Mesendoderm (in vitro differentiated cells): ENCODE measurements around the gene CCDC66.

Source experiments
- DNase-seq: peaks from one replicate; pipeline ENCODE4 v3.0.0; 2013
- H2AK5ac ChIP-seq: 2 replicates; pipeline ENCODE4 v1.6.1; 2013; ENCODE audit warnings: low read length, inconsistent platforms
- H2BK120ac ChIP-seq: 2 replicates; pipeline ENCODE4 v1.6.1; 2013; ENCODE audit warnings: low read depth, mild to moderate bottlenecking, low read length, moderate library complexity, mixed read lengths
- H2BK15ac ChIP-seq: replicated peaks from 2 replicates; pipeline ENCODE4 v1.6.1; 2013; ENCODE audit warnings: low read depth, mild to moderate bottlenecking, moderate library complexity
- H2BK5ac ChIP-seq: 2 replicates; pipeline ENCODE4 v1.6.1; 2013; ENCODE audit warnings: low read length, inconsistent platforms
- H3K18ac ChIP-seq: 2 replicates; pipeline ENCODE4 v1.6.1; 2013; ENCODE audit warnings: mild to moderate bottlenecking, low read length, mixed read lengths
- H3K23ac ChIP-seq: one replicate; pipeline ENCODE4 v1.6.1; 2013; ENCODE audit warnings: low read length
- H3K27ac ChIP-seq: 2 replicates; pipeline ENCODE4 v1.5.1; 2013; ENCODE audit warnings: low read depth, mild to moderate bottlenecking, inconsistent platforms, low read length, moderate library complexity
- H3K27me3 ChIP-seq: 2 replicates; pipeline ENCODE4 v1.6.1; 2013; ENCODE audit warnings: low read length, control low read depth, mild to moderate bottlenecking, inconsistent platforms; ENCODE audit not compliant: insufficient read depth, poor library complexity
- H3K36me3 ChIP-seq: 2 replicates; pipeline ENCODE4 v1.6.1; 2013; ENCODE audit warnings: low read length, inconsistent platforms; ENCODE audit not compliant: control insufficient read depth, insufficient read depth
- H3K4ac ChIP-seq: one replicate; pipeline ENCODE4 v1.6.1; 2013; ENCODE audit warnings: low read depth, mild to moderate bottlenecking, low read length, moderate library complexity
- H3K4me1 ChIP-seq: 2 replicates; pipeline ENCODE4 v1.6.1; 2013; ENCODE audit warnings: low read depth, low read length, inconsistent platforms; ENCODE audit not compliant: control insufficient read depth
- H3K4me2 ChIP-seq: 2 replicates; pipeline ENCODE4 v1.6.1; 2013; ENCODE audit warnings: low read length
- H3K4me3 ChIP-seq: 2 replicates; pipeline ENCODE4 v1.5.1; 2013; ENCODE audit warnings: mild to moderate bottlenecking, low read length
- H3K56ac ChIP-seq: one replicate; pipeline ENCODE4 v1.6.1; 2013; ENCODE audit warnings: low read length
- H3K79me1 ChIP-seq: 2 replicates; pipeline ENCODE4 v1.6.1; 2013; ENCODE audit warnings: low read length, inconsistent platforms
- H3K79me2 ChIP-seq: 2 replicates; pipeline ENCODE4 v1.6.1; 2013; ENCODE audit warnings: mild to moderate bottlenecking, low read length; ENCODE audit not compliant: control insufficient read depth, insufficient read depth
- H3K9ac ChIP-seq: 2 replicates; pipeline ENCODE4 v1.6.1; 2013; ENCODE audit warnings: low read length, inconsistent platforms
- H4K5ac ChIP-seq: one replicate; pipeline ENCODE4 v1.6.1; 2013; ENCODE audit warnings: low read length
- H4K8ac ChIP-seq: one replicate; pipeline ENCODE4 v1.6.1; 2013; ENCODE audit warnings: low read depth, mild to moderate bottlenecking, control low read depth, low read length, moderate library complexity
- WGBS: extraction: QIAGEN DNeasy Blood & Tissue Kit; methylation state at CpG from one replicate; pipeline ENCODE4 v1.1.7; 2013; ENCODE audit warnings: low lambda C conversion rate, missing lambda C conversion rate; ENCODE audit not compliant: insufficient coverage; ENCODE audit errors: extremely low coverage; 5-methylcytosine and 5-hydroxymethylcytosine counted together

Gene CCDC66

DNA sequence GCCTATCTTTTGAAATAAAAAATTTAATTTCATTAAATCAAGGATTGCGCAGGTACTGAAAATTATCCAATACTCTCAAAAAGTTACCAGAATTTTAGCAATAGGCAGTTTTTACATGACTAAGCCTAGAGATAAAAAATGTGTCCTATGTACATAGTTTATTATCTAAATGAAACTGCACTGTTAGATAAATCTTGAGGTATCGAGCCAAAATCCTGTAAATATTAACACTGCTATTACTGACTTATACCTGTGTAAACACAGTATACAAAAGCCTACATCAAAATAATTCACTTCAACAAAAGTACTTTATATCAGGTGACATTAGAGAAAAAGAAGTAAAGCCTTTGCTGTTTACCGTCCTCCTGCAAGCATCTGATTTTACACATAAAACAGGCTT lies 65.4 kb downstream of the CCDC66 start:
- no peaks in the 10 kb centered on the region for H3K79me1 ChIP-seq
- no peak for DNase-seq
- no peak overlapping the region for H3K18ac ChIP-seq
- H2AK5ac ChIP-seq: no peak overlapping the region
- peaks cover 4% of the 10 kb centered on the region for H3K36me3 ChIP-seq
- no peak overlapping the region for H3K23ac ChIP-seq
- no peak overlapping the region for H3K4ac ChIP-seq
- no peak overlapping the region for H2BK120ac ChIP-seq
- no peak overlapping the region for H4K5ac ChIP-seq
- no peak overlapping the region for H3K4me2 ChIP-seq
- no peak overlapping the region for H3K4me3 ChIP-seq
- no peak overlapping the region for H3K9ac ChIP-seq
- H3K27me3 ChIP-seq: no peaks in the 10 kb centered on the region
- WGBS: no CpG with 5 or more reads among the region's 3 CpGs
- H3K27ac ChIP-seq: no peak overlapping the region
- H3K79me2 ChIP-seq: no peaks in the 10 kb centered on the region
- no peaks in the 10 kb centered on the region for H3K4me1 ChIP-seq
- no peak overlapping the region for H3K56ac ChIP-seq
- H2BK15ac ChIP-seq: no peak overlapping the region
- no peak overlapping the region for H2BK5ac ChIP-seq
- no peak overlapping the region for H4K8ac ChIP-seq

DNA sequence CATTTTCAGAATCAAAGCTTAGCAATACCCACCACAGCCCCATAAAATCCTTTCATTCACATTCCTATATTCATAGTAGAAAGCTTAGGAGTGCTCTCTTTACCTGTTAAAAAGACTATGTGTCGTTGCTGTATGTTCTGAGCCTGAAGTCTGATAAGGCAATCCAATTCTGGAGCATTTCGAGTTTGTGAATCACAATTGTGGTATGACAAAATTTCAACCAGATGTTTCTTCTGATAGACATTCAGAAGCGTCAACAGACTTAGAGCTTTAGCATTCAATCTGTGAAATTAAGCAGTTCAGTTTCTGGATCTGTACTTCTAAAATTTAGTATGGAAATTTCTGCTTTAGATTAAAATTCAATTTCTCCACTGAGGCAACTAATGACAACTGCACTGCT lies 67.8 kb downstream of the CCDC66 start:
- Histone ChIP-seq H3K18ac (no peak overlapping the region), H3K79me1 (no peaks in the 10 kb centered on the region), H3K23ac (no peak overlapping the region), H3K4ac (no peak overlapping the region), H3K9ac (no peak overlapping the region), H2BK5ac (no peak overlapping the region), H3K4me2 (no peak overlapping the region), H4K5ac (no peak overlapping the region), H3K4me1 (no peaks in the 10 kb centered on the region), H3K27me3 (no peaks in the 10 kb centered on the region), H2BK15ac (no peak overlapping the region), H3K79me2 (no peaks in the 10 kb centered on the region), H4K8ac (no peak overlapping the region), H3K27ac (no peak overlapping the region), H3K36me3 (peaks cover 3% of the 10 kb centered on the region), H2BK120ac (no peak overlapping the region), H2AK5ac (no peak overlapping the region), H3K4me3 (no peak overlapping the region), H3K56ac (no peak overlapping the region)
- no CpG with 5 or more reads among the region's 3 CpGs for WGBS
- no peak for DNase-seq

DNA sequence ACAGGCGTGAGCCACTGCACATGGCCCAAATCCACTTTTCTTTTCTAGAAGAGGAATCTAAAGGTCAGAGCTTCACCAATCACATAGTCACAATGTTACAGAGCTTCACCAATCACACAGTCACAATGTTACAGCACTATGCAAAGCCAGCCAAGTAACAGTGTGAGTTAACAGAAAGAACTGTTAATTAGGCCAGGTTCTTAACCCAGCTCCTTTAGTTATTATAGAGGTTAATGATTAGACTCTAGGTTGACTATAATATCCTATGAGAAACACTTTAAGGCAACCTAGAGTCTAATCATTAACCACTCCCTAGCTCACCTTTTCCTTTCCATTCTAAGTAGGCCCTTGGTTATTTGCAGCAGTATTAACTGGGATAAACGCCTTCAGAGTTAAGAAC lies 72.1 kb downstream of the CCDC66 start:
- H3K18ac ChIP-seq: no peak overlapping the region
- H4K5ac ChIP-seq: no peak overlapping the region
- no peak overlapping the region for H3K4me2 ChIP-seq
- H3K79me2 ChIP-seq: no peaks in the 10 kb centered on the region
- H3K4me1 ChIP-seq: no peaks in the 10 kb centered on the region
- no CpG with 5 or more reads among the region's 2 CpGs for WGBS
- H2BK15ac ChIP-seq: no peak overlapping the region
- no peak overlapping the region for H2BK5ac ChIP-seq
- no peak overlapping the region for H3K4me3 ChIP-seq
- no peak overlapping the region for H2AK5ac ChIP-seq
- DNase-seq: no peak
- no peak overlapping the region for H4K8ac ChIP-seq
- H3K56ac ChIP-seq: no peak overlapping the region
- no peaks in the 10 kb centered on the region for H3K79me1 ChIP-seq
- no peak overlapping the region for H3K27ac ChIP-seq
- no peaks in the 10 kb centered on the region for H3K27me3 ChIP-seq
- no peak overlapping the region for H3K23ac ChIP-seq
- H3K36me3 ChIP-seq: peaks cover 4% of the 10 kb centered on the region
- H3K9ac ChIP-seq: no peak overlapping the region
- H2BK120ac ChIP-seq: no peak overlapping the region
- H3K4ac ChIP-seq: no peak overlapping the region

DNA sequence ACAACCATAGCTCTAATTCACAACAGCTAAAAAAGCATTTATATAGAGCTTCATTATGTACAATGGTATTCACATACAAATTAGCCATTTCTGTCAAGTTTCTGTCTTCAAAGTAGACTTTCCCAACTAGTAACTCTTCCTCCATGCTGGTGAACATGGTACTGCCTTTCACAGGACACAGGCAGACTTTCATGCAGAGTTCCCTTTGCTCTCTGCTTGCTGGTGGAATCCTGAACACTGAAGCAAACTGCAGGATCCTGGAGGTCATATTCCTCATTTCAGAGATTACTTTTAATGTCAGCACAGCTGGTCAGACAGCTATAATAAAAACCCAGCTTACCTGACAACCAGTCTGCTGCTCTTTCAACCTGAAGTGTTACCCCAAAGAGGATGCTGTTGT lies 72.5 kb downstream of the CCDC66 start:
- Histone ChIP-seq H3K18ac (no peak overlapping the region), H2BK120ac (no peak overlapping the region), H3K36me3 (peaks cover 4% of the 10 kb centered on the region), H3K79me2 (no peaks in the 10 kb centered on the region), H3K4ac (no peak overlapping the region), H3K9ac (no peak overlapping the region), H4K5ac (no peak overlapping the region), H3K27ac (no peak overlapping the region), H3K4me3 (no peak overlapping the region), H3K56ac (no peak overlapping the region), H2BK5ac (no peak overlapping the region), H3K4me1 (no peaks in the 10 kb centered on the region), H2BK15ac (no peak overlapping the region), H3K27me3 (no peaks in the 10 kb centered on the region), H4K8ac (no peak overlapping the region), H3K23ac (no peak overlapping the region), H3K4me2 (no peak overlapping the region), H3K79me1 (no peaks in the 10 kb centered on the region), H2AK5ac (no peak overlapping the region)
- DNase-seq: no peak

DNA sequence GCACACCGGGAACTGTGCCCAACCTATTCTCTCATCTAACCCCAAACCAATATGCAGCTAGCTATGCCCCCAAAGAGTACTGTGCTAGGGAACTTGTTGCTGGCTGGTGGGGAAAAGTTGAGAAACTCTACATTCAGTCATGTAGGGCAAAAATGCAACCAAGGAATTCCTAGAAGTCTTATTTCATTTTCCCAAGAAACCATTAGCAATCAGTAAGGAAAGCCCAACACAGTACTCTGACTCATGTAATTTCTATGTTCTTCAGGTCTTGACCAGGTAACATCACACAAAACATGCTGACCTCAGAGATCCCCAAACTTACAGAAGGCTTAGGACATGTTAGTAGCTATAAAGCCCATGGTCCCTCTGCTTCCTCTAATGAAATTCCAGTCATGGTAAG lies 74.0 kb downstream of the CCDC66 start:
- DNase-seq: no peak
- Histone ChIP-seq H3K4me2 (no peak overlapping the region), H3K79me1 (no peaks in the 10 kb centered on the region), H3K23ac (no peak overlapping the region), H2BK5ac (no peak overlapping the region), H3K27ac (no peak overlapping the region), H3K36me3 (peaks cover 4% of the 10 kb centered on the region), H3K4ac (no peak overlapping the region), H3K79me2 (no peaks in the 10 kb centered on the region), H3K56ac (no peak overlapping the region), H3K27me3 (no peaks in the 10 kb centered on the region), H3K18ac (no peak overlapping the region), H2BK15ac (no peak overlapping the region), H3K4me3 (no peak overlapping the region), H3K9ac (no peak overlapping the region), H4K8ac (no peak overlapping the region), H2AK5ac (no peak overlapping the region), H3K4me1 (no peaks in the 10 kb centered on the region), H2BK120ac (no peak overlapping the region), H4K5ac (no peak overlapping the region)
- no CpG with 5 or more reads among the region's 1 CpG for WGBS

DNA sequence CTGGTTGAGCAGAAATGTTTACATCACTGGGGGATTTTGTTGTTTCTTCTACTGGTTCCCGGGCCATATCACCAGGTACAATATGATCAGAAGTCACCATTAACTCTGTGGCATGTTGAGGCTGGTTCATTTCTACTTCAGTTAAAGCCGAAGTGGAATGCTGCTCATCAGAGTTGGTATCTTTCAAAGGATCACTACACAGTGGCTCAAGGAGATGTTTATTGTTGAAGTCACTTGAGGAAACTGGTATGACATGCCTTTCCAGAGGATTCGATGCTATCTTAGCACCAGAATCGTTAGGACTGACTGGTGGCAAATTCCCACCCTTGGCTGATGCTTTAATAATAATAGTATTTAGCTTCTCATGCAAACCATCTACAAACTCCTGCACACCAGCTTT lies 76.2 kb downstream of the CCDC66 start:
- no peak overlapping the region for H3K4ac ChIP-seq
- H3K18ac ChIP-seq: no peak overlapping the region
- H3K4me3 ChIP-seq: no peak overlapping the region
- H3K23ac ChIP-seq: no peak overlapping the region
- WGBS: no CpG with 5 or more reads among the region's 4 CpGs
- H3K36me3 ChIP-seq: peaks cover 4% of the 10 kb centered on the region
- H2BK15ac ChIP-seq: no peak overlapping the region
- no peak for DNase-seq
- no peak overlapping the region for H4K8ac ChIP-seq
- no peak overlapping the region for H2BK120ac ChIP-seq
- no peak overlapping the region for H2AK5ac ChIP-seq
- H3K9ac ChIP-seq: no peak overlapping the region
- no peaks in the 10 kb centered on the region for H3K79me1 ChIP-seq
- no peak overlapping the region for H3K56ac ChIP-seq
- no peak overlapping the region for H2BK5ac ChIP-seq
- no peak overlapping the region for H4K5ac ChIP-seq
- H3K27ac ChIP-seq: no peak overlapping the region
- no peak overlapping the region for H3K4me2 ChIP-seq
- H3K4me1 ChIP-seq: no peaks in the 10 kb centered on the region
- no peaks in the 10 kb centered on the region for H3K27me3 ChIP-seq
- H3K79me2 ChIP-seq: no peaks in the 10 kb centered on the region
